Measurements from ENCODE around the gene SALL2.

SALL2 gene

GRCh38 chr14:21539189-21539940 is 13.2 kb upstream of the SALL2 start:
- no peaks in the 10 kb centered on the region for H3K4me1 ChIP-seq (ENCODE audit: insufficient read depth, low read length)
- H3K27ac ChIP-seq (ENCODE audit: low read length), result no peak overlapping the region
- H3K79me2 ChIP-seq (ENCODE audit: insufficient read depth, low read length), result no peaks in the 10 kb centered on the region
- H3K4me3 ChIP-seq (ENCODE audit: low read depth in 1 of 2, low read length in 2 of 2), result no peak overlapping the region
- ATAC-seq (ENCODE audit: insufficient read depth, low read depth) (no peak), DNase-seq (no peak)
- no peak overlapping the region for H3K9ac ChIP-seq (ENCODE audit: low read depth, low read length)
- H4K20me1 ChIP-seq (ENCODE audit: insufficient read depth, low read length), result no peaks in the 10 kb centered on the region
- H3K27me3 ChIP-seq (ENCODE audit: insufficient read depth, low read length, poor library complexity), result peaks cover 21% of the 10 kb centered on the region
- no peaks in the 10 kb centered on the region for H3K36me3 ChIP-seq (ENCODE audit: insufficient read depth, low read length)
- no peak for TF ChIP-seq CTCF (IDR thresholded peaks at IDR 0.05; ENCODE audit: borderline replicate concordance, extremely low read depth, low read length, poor library complexity, severe bottlenecking)
- no peak for TF ChIP-seq EZH2 (IDR thresholded peaks at IDR 0.05; ENCODE audit: borderline replicate concordance, low read depth, low read length, severe bottlenecking)
- H3K9me3 ChIP-seq (ENCODE audit: insufficient read depth, low read length, severe bottlenecking), result no peaks in the 10 kb centered on the region
- H3K4me2 ChIP-seq (ENCODE audit: insufficient read depth, low read length), result no peak overlapping the region
- no peak overlapping the region for H2AFZ ChIP-seq (ENCODE audit: low read depth, low read length)

- H2AFZ ChIP-seq (ENCODE audit: low read depth, low read length), result no peak overlapping the region
- no peak for TF ChIP-seq CTCF (IDR thresholded peaks at IDR 0.05; ENCODE audit: borderline replicate concordance, extremely low read depth, low read length, poor library complexity, severe bottlenecking)
- no peak for TF ChIP-seq EZH2 (IDR thresholded peaks at IDR 0.05; ENCODE audit: borderline replicate concordance, low read depth, low read length, severe bottlenecking)
- DNase-seq (no peak), ATAC-seq (ENCODE audit: insufficient read depth, low read depth) (no peak)
- no peak overlapping the region for H3K4me2 ChIP-seq (ENCODE audit: insufficient read depth, low read length)
- no peaks in the 10 kb centered on the region for H3K36me3 ChIP-seq (ENCODE audit: insufficient read depth, low read length)
- no peak overlapping the region for H3K4me3 ChIP-seq (ENCODE audit: low read depth in 1 of 2, low read length in 2 of 2)
- peaks cover 22% of the 10 kb centered on the region for H3K27me3 ChIP-seq (ENCODE audit: insufficient read depth, low read length, poor library complexity)
- no peak overlapping the region for H3K27ac ChIP-seq (ENCODE audit: low read length)
- no peaks in the 10 kb centered on the region for H4K20me1 ChIP-seq (ENCODE audit: insufficient read depth, low read length)
- H3K79me2 ChIP-seq (ENCODE audit: insufficient read depth, low read length), result no peaks in the 10 kb centered on the region
- no peak overlapping the region for H3K9ac ChIP-seq (ENCODE audit: low read depth, low read length)
- no peaks in the 10 kb centered on the region for H3K4me1 ChIP-seq (ENCODE audit: insufficient read depth, low read length)
- H3K9me3 ChIP-seq (ENCODE audit: insufficient read depth, low read length, severe bottlenecking), result no peaks in the 10 kb centered on the region
These were observed 10.9 kb upstream of the SALL2 start for GRCh38 chr14:21537090-21537424.

- H2AFZ ChIP-seq (ENCODE audit: low read depth, low read length), result no peak overlapping the region
- H3K4me2 ChIP-seq (ENCODE audit: insufficient read depth, low read length), result no peak overlapping the region
- no peaks in the 10 kb centered on the region for H3K4me1 ChIP-seq (ENCODE audit: insufficient read depth, low read length)
- no peak for ATAC-seq (ENCODE audit: insufficient read depth, low read depth)
- no peak for TF ChIP-seq EZH2 (IDR thresholded peaks at IDR 0.05; ENCODE audit: borderline replicate concordance, low read depth, low read length, severe bottlenecking)
- TF ChIP-seq CTCF (IDR thresholded peaks at IDR 0.05; ENCODE audit: borderline replicate concordance, extremely low read depth, low read length, poor library complexity, severe bottlenecking), result no peak
- H3K4me3 ChIP-seq (ENCODE audit: low read depth in 1 of 2, low read length in 2 of 2), result no peak overlapping the region
- no peak overlapping the region for H3K27ac ChIP-seq (ENCODE audit: low read length)
- peaks cover 22% of the 10 kb centered on the region for H3K27me3 ChIP-seq (ENCODE audit: insufficient read depth, low read length, poor library complexity)
- no peaks in the 10 kb centered on the region for H3K9me3 ChIP-seq (ENCODE audit: insufficient read depth, low read length, severe bottlenecking)
- no peaks in the 10 kb centered on the region for H4K20me1 ChIP-seq (ENCODE audit: insufficient read depth, low read length)
- no peaks in the 10 kb centered on the region for H3K36me3 ChIP-seq (ENCODE audit: insufficient read depth, low read length)
- no peaks in the 10 kb centered on the region for H3K79me2 ChIP-seq (ENCODE audit: insufficient read depth, low read length)
- no peak overlapping the region for H3K9ac ChIP-seq (ENCODE audit: low read depth, low read length)
- DNase-seq, result no peak
These were observed 10.4 kb upstream of the SALL2 start for GRCh38 chr14:21536418-21537089.
